Thoracic aorta (tissue), 2 donors: ENCODE measurements around the gene ATF1. TPM values are rescaled to one million over a fixed set of nuclear protein-coding genes. Genes with fewer than 3 reads are reported as not detected.

Experiments used
- ATAC-seq: fragments of 150-250 bp; one replicate; pipeline ENCODE4 v1.8.0; 2017; ENCODE audit warnings: low read depth; ENCODE audit not compliant: insufficient number of reproducible peaks, low FRiP score
- DNase-seq: peaks from one replicate; pipeline ENCODE4 v3.0.0-alpha.2; 2020; ENCODE audit warnings: low spot score
- H3K27ac ChIP-seq, 2 donors: fragments of 200-600 bp; sonication (generic); 1 replicate in 1 of 2; 2 replicates in 1 of 2; pipeline ENCODE4 v1.5.1; 2016; ENCODE audit warnings: mild to moderate bottlenecking in 2 of 2, moderate library complexity in 2 of 2
- H3K27me3 ChIP-seq: fragments of 200-600 bp; sonication (generic); replicated peaks from 2 replicates; pipeline ENCODE4 v1.6.0; 2016; ENCODE audit warnings: mild to moderate bottlenecking; ENCODE audit not compliant: insufficient read depth
- H3K36me3 ChIP-seq: fragments of 200-600 bp; sonication (generic); one replicate; pipeline ENCODE4 v1.5.1; 2016
- H3K4me1 ChIP-seq, 2 donors: fragments of 200-600 bp; sonication (generic); 1 replicate in 1 of 2; 2 replicates in 1 of 2; pipeline versions ENCODE4 v1.5.1 to v1.6.0; 2016; ENCODE audit warnings: low read depth in 2 of 2, mild to moderate bottlenecking in 1 of 2; ENCODE audit not compliant: control insufficient read depth in 1 of 2
- H3K4me3 ChIP-seq: fragments of 200-600 bp; sonication (generic); 2 replicates; pipeline ENCODE4 v1.5.1; 2016; ENCODE audit warnings: mild to moderate bottlenecking
- H3K9me3 ChIP-seq: fragments of 200-600 bp; sonication (generic); 2 replicates; pipeline ENCODE4 v1.5.1; 2016
- CTCF ChIP-seq: fragments of 200-600 bp; sonication (generic); IDR thresholded peaks from one replicate; pipeline ENCODE4 v1.5.1; 2019; ENCODE audit warnings: antibody characterized with exemption
- total RNA-seq, 2 donors: library from RNA; depleted of rRNA; stranded (reverse); fragments of >200 nt; gene quantifications; one replicate each; pipeline versions ENCODE4 v1.1.0 to v1.2.3, GENCODE V29; 2016

Gene ATF1
- total RNA-seq, 2 donors from 2014 or later = 14.7 to 21.0 TPM

- ATAC-seq = no peak
- TF ChIP-seq CTCF = no peak
- Histone ChIP-seq H3K27ac (no peak overlapping the region), H3K4me1 (peaks cover 0 to 21% of the 10 kb centered on the region in 2 donors), H3K27me3 (no peaks in the 10 kb centered on the region), H3K9me3 (no peaks in the 10 kb centered on the region), H3K36me3 (peaks cover 20% of the 10 kb centered on the region), H3K4me3 (no peak overlapping the region)
- DNase-seq = no peak
Measured at GRCh38 chr12:50723865-50724264, 40.0 kb upstream of the ATF1 start.

- no peak for ATAC-seq
- no peak overlapping the region for H3K4me3 ChIP-seq
- H3K4me1 ChIP-seq = peaks cover 0 to 21% of the 10 kb centered on the region in 2 donors
- peak overlapping the region in 1 of 2 donors; percentile 33 for H3K27ac ChIP-seq
- no peaks in the 10 kb centered on the region for H3K27me3 ChIP-seq
- no peak for DNase-seq
- H3K9me3 ChIP-seq = no peaks in the 10 kb centered on the region
- TF ChIP-seq CTCF = no peak
- H3K36me3 ChIP-seq = peaks cover 22% of the 10 kb centered on the region
Measured at GRCh38 chr12:50725011-50725942, 38.6 kb upstream of the ATF1 start.

- Histone ChIP-seq H3K4me1 (peaks cover 0 to 21% of the 10 kb centered on the region in 2 donors), H3K9me3 (no peaks in the 10 kb centered on the region), H3K27ac (no peak overlapping the region), H3K4me3 (no peak overlapping the region), H3K27me3 (no peaks in the 10 kb centered on the region), H3K36me3 (peaks cover 19% of the 10 kb centered on the region)
- DNase-seq (no peak), ATAC-seq (no peak)
- no peak for TF ChIP-seq CTCF
Measured at GRCh38 chr12:50727466-50727865, 36.4 kb upstream of the ATF1 start.

- ATAC-seq (no peak), DNase-seq (no peak)
- H3K9me3 ChIP-seq = no peaks in the 10 kb centered on the region
- peaks cover 27% of the 10 kb centered on the region for H3K36me3 ChIP-seq
- H3K4me3 ChIP-seq = no peak overlapping the region
- TF ChIP-seq CTCF = no peak
- peaks cover 0 to 21% of the 10 kb centered on the region in 2 donors for H3K4me1 ChIP-seq
- no peak overlapping the region for H3K27ac ChIP-seq
- no peaks in the 10 kb centered on the region for H3K27me3 ChIP-seq
Measured at GRCh38 chr12:50728417-50728816, 35.5 kb upstream of the ATF1 start.

- no peaks in the 10 kb centered on the region for H3K9me3 ChIP-seq
- H3K36me3 ChIP-seq = peaks cover 31% of the 10 kb centered on the region
- no peaks in the 10 kb centered on the region for H3K27me3 ChIP-seq
- ATAC-seq (no peak), DNase-seq (no peak)
- no peak for TF ChIP-seq CTCF
- H3K4me3 ChIP-seq = no peak overlapping the region
- peaks cover 0 to 21% of the 10 kb centered on the region in 2 donors for H3K4me1 ChIP-seq
- H3K27ac ChIP-seq = no peak overlapping the region
Measured at GRCh38 chr12:50728841-50729240, 35.1 kb upstream of the ATF1 start.
